ENCODE measurements around the gene TMEM106A.

Gene TMEM106A

DNA sequence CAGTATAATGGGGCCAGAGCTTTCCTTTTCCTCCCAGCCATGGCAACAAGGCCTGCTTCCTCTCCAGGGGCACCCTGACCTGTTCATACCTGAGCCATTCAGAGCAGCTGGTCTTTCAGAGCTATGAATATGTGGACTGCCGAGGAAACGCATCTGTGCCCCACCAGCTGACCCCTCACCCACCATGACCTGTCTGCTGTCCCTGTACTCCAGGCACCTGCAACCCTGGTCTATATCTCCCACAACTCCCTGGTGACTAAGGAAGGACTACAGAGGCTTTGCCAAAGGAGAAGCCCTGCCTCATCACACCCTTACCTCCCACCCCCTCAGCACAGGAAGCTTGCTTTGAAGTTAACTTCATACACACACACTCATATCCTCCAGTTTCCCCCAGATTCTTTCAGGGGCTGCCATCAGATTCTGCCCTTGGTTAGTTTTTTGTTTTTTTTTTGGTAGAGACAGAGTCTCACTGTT, 6.0 kb downstream of the TMEM106A start:
- H3K23ac ChIP-seq (ENCODE audit: low read length), result no peak overlapping the region
- no peak for DNase-seq
- no peak overlapping the region for H2AK5ac ChIP-seq (ENCODE audit: low read length)
- H3K36me3 ChIP-seq (ENCODE audit: control insufficient read depth, insufficient read depth, low read length), result no peaks in the 10 kb centered on the region
- H2BK5ac ChIP-seq (ENCODE audit: low read length), result no peak overlapping the region
- no peak overlapping the region for H3K4me3 ChIP-seq (ENCODE audit: low read length)
- H4K8ac ChIP-seq (ENCODE audit: low read depth, low read length), result no peak overlapping the region
- no peak overlapping the region for H3K4ac ChIP-seq (ENCODE audit: low read depth, low read length)
- no peak overlapping the region for H3K9ac ChIP-seq (ENCODE audit: low read length)
- H3K27ac ChIP-seq (ENCODE audit: low read depth, low read length), result no peak overlapping the region
- H2BK120ac ChIP-seq (ENCODE audit: low read depth, low read length), result no peak overlapping the region
- no peak overlapping the region for H4K5ac ChIP-seq (ENCODE audit: low read length)
- no peaks in the 10 kb centered on the region for H3K27me3 ChIP-seq (ENCODE audit: insufficient read depth, low read length, poor library complexity)
- no peaks in the 10 kb centered on the region for H3K4me1 ChIP-seq (ENCODE audit: control insufficient read depth, low read depth, low read length)
- no peak overlapping the region for H2BK15ac ChIP-seq (replicated peaks; ENCODE audit: low read depth)
- no peak overlapping the region for H3K56ac ChIP-seq (ENCODE audit: low read length)
- no CpG with 5 or more reads among the region's 2 CpGs for WGBS (ENCODE audit: extremely low coverage, insufficient coverage, low lambda C conversion rate)
- H3K18ac ChIP-seq (ENCODE audit: low read length), result no peak overlapping the region
- no peak overlapping the region for H3K4me2 ChIP-seq (ENCODE audit: low read length)
- H3K79me1 ChIP-seq (ENCODE audit: low read length), result no peaks in the 10 kb centered on the region
- H3K79me2 ChIP-seq (ENCODE audit: control insufficient read depth, insufficient read depth, low read length), result no peaks in the 10 kb centered on the region

GRCh38 chr17:43219001-43219400, 7.3 kb downstream of the TMEM106A start:
- Histone ChIP-seq H3K18ac (ENCODE audit: low read length) (no peak overlapping the region), H3K4me2 (ENCODE audit: low read length) (no peak overlapping the region), H4K5ac (ENCODE audit: low read length) (no peak overlapping the region), H3K23ac (ENCODE audit: low read length) (no peak overlapping the region), H4K8ac (ENCODE audit: low read depth, low read length) (no peak overlapping the region), H2BK120ac (ENCODE audit: low read depth, low read length) (no peak overlapping the region), H3K79me2 (ENCODE audit: control insufficient read depth, insufficient read depth, low read length) (no peaks in the 10 kb centered on the region), H3K4me1 (ENCODE audit: control insufficient read depth, low read depth, low read length) (no peaks in the 10 kb centered on the region), H2BK5ac (ENCODE audit: low read length) (no peak overlapping the region), H3K27me3 (ENCODE audit: insufficient read depth, low read length, poor library complexity) (no peaks in the 10 kb centered on the region), H2AK5ac (ENCODE audit: low read length) (no peak overlapping the region), H3K4me3 (ENCODE audit: low read length) (no peak overlapping the region), H3K79me1 (ENCODE audit: low read length) (no peaks in the 10 kb centered on the region), H3K56ac (ENCODE audit: low read length) (no peak overlapping the region), H3K4ac (ENCODE audit: low read depth, low read length) (no peak overlapping the region), H2BK15ac (replicated peaks; ENCODE audit: low read depth) (no peak overlapping the region), H3K9ac (ENCODE audit: low read length) (no peak overlapping the region), H3K27ac (ENCODE audit: low read depth, low read length) (no peak overlapping the region), H3K36me3 (ENCODE audit: control insufficient read depth, insufficient read depth, low read length) (no peaks in the 10 kb centered on the region)
- WGBS (ENCODE audit: extremely low coverage, insufficient coverage, low lambda C conversion rate), result no CpG with 5 or more reads among the region's 2 CpGs
- no peak for DNase-seq

- Histone ChIP-seq H3K9ac (ENCODE audit: low read length) (no peak overlapping the region), H2BK120ac (ENCODE audit: low read depth, low read length) (no peak overlapping the region), H3K27me3 (ENCODE audit: insufficient read depth, low read length, poor library complexity) (no peaks in the 10 kb centered on the region), H2BK15ac (replicated peaks; ENCODE audit: low read depth) (no peak overlapping the region), H3K4me1 (ENCODE audit: control insufficient read depth, low read depth, low read length) (no peaks in the 10 kb centered on the region), H3K56ac (ENCODE audit: low read length) (no peak overlapping the region), H4K5ac (ENCODE audit: low read length) (no peak overlapping the region), H3K23ac (ENCODE audit: low read length) (no peak overlapping the region), H2AK5ac (ENCODE audit: low read length) (no peak overlapping the region), H3K4me2 (ENCODE audit: low read length) (no peak overlapping the region), H3K4ac (ENCODE audit: low read depth, low read length) (no peak overlapping the region), H3K18ac (ENCODE audit: low read length) (no peak overlapping the region), H3K36me3 (ENCODE audit: control insufficient read depth, insufficient read depth, low read length) (no peaks in the 10 kb centered on the region), H3K27ac (ENCODE audit: low read depth, low read length) (no peak overlapping the region), H3K79me1 (ENCODE audit: low read length) (no peaks in the 10 kb centered on the region), H2BK5ac (ENCODE audit: low read length) (no peak overlapping the region), H3K4me3 (ENCODE audit: low read length) (no peak overlapping the region), H3K79me2 (ENCODE audit: control insufficient read depth, insufficient read depth, low read length) (no peaks in the 10 kb centered on the region), H4K8ac (ENCODE audit: low read depth, low read length) (no peak overlapping the region)
- no peak for DNase-seq
- WGBS (ENCODE audit: extremely low coverage, insufficient coverage, low lambda C conversion rate), result no CpG with 5 or more reads among the region's 8 CpGs
Observed at GRCh38 chr17:43219746-43220380, 8.2 kb downstream of the TMEM106A start.

DNA sequence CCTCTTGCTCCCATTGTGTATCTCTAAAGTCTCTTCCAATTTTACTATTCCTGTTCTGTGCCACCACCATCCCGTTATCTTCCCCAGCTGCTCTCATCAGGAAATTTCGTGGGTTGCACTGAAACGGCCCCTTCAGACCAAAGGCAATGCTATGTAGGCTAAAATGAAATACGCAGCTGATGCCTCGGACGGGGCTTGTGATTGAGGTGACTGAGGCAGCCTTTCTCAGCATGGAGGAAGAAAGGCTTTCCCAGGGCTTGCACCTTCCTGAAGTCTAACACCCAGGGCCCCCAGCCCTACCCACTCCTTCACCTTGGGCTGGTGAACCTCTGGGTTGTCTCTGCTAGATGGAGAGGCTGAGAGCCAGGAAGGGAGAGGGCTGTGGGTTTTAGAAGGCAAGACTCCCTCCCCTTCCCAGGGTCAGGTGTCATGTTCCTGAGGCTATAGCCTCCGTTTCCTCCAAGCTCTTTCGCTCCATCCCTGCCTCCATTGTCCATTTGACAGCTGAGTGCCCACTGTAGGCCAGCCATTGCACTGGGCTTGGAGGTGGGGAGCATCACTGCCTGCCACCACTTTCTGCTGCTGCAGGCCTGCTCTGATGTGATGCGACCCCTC, 8.9 kb downstream of the TMEM106A start:
- WGBS (ENCODE audit: extremely low coverage, insufficient coverage, low lambda C conversion rate), result no CpG with 5 or more reads among the region's 9 CpGs

DNA sequence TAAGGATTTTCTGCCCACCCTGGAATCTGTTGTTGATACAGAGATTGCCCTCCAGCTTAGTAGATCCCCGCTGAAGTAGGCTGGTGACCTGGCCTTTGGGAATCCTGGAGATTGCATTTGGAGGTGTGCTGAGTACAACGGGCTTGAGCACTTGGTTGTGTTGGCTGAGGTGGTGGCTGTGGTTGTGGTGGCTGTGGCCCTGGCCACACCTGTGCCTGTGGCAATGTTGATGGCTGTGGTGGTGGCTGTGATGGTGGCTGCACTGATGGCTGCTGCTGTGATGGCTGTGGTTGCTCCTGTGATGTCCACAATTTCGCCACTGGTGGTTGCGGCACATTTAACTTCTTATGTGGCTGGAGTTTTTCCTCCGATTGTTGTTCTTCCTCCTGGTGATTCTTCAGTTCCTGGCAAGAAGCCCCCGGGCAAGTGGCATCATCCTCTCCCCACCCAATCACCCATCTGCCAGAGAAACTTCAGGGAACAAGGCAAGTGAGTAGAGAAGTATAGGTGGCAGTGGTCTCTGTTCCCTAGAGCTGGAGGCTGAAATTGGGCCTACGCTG, 12.6 kb downstream of the TMEM106A start:
- DNase-seq, result no peak
- Histone ChIP-seq H3K79me2 (ENCODE audit: control insufficient read depth, insufficient read depth, low read length) (no peaks in the 10 kb centered on the region), H3K27me3 (ENCODE audit: insufficient read depth, low read length, poor library complexity) (no peaks in the 10 kb centered on the region), H3K27ac (ENCODE audit: low read depth, low read length) (no peak overlapping the region), H3K9ac (ENCODE audit: low read length) (no peak overlapping the region), H2AK5ac (ENCODE audit: low read length) (no peak overlapping the region), H2BK15ac (replicated peaks; ENCODE audit: low read depth) (no peak overlapping the region), H3K36me3 (ENCODE audit: control insufficient read depth, insufficient read depth, low read length) (no peaks in the 10 kb centered on the region), H2BK120ac (ENCODE audit: low read depth, low read length) (no peak overlapping the region), H4K8ac (ENCODE audit: low read depth, low read length) (no peak overlapping the region), H3K18ac (ENCODE audit: low read length) (no peak overlapping the region), H3K4ac (ENCODE audit: low read depth, low read length) (no peak overlapping the region), H2BK5ac (ENCODE audit: low read length) (no peak overlapping the region), H3K4me1 (ENCODE audit: control insufficient read depth, low read depth, low read length) (no peaks in the 10 kb centered on the region), H3K23ac (ENCODE audit: low read length) (no peak overlapping the region), H3K4me3 (ENCODE audit: low read length) (no peak overlapping the region), H3K4me2 (ENCODE audit: low read length) (no peak overlapping the region), H3K56ac (ENCODE audit: low read length) (no peak overlapping the region), H3K79me1 (ENCODE audit: low read length) (no peaks in the 10 kb centered on the region), H4K5ac (ENCODE audit: low read length) (no peak overlapping the region)
- no CpG with 5 or more reads among the region's 7 CpGs for WGBS (ENCODE audit: extremely low coverage, insufficient coverage, low lambda C conversion rate)

More for the DNA sequence above, 8.9 kb downstream of the TMEM106A start:
- Histone ChIP-seq H3K23ac (ENCODE audit: low read length) (no peak overlapping the region), H3K56ac (ENCODE audit: low read length) (no peak overlapping the region), H2BK120ac (ENCODE audit: low read depth, low read length) (no peak overlapping the region), H4K8ac (ENCODE audit: low read depth, low read length) (no peak overlapping the region), H3K4me1 (ENCODE audit: control insufficient read depth, low read depth, low read length) (no peaks in the 10 kb centered on the region), H3K27me3 (ENCODE audit: insufficient read depth, low read length, poor library complexity) (no peaks in the 10 kb centered on the region), H3K18ac (ENCODE audit: low read length) (no peak overlapping the region), H4K5ac (ENCODE audit: low read length) (no peak overlapping the region), H3K4ac (ENCODE audit: low read depth, low read length) (no peak overlapping the region), H2AK5ac (ENCODE audit: low read length) (no peak overlapping the region), H2BK5ac (ENCODE audit: low read length) (no peak overlapping the region), H3K4me2 (ENCODE audit: low read length) (no peak overlapping the region), H3K27ac (ENCODE audit: low read depth, low read length) (no peak overlapping the region), H3K79me1 (ENCODE audit: low read length) (no peaks in the 10 kb centered on the region), H3K36me3 (ENCODE audit: control insufficient read depth, insufficient read depth, low read length) (no peaks in the 10 kb centered on the region), H3K9ac (ENCODE audit: low read length) (no peak overlapping the region), H3K79me2 (ENCODE audit: control insufficient read depth, insufficient read depth, low read length) (no peaks in the 10 kb centered on the region), H2BK15ac (replicated peaks; ENCODE audit: low read depth) (no peak overlapping the region), H3K4me3 (ENCODE audit: low read length) (no peak overlapping the region)
- no peak for DNase-seq

Measured in mesendoderm (in vitro differentiated cells).